Tibial artery (tissue), 4 donors: ENCODE data around the gene PMPCA.

Experiments
- DNase-seq, 2 donors: peaks; one replicate each; pipeline ENCODE4 v3.0.0-alpha.2; 2019
- H3K27ac ChIP-seq, 2 donors: fragments of 200-600 bp; sonication (generic) in 1 of 2; 1 replicate in 1 of 2; 2 replicates in 1 of 2; pipeline ENCODE4 v1.5.1; 2018 to 2019; ENCODE audit warnings: mild to moderate bottlenecking in 1 of 2
- H3K27me3 ChIP-seq, 2 donors: fragments of 200-600 bp; sonication (generic) in 1 of 2; one replicate each; pipeline versions ENCODE4 v1.5.1 to v1.6.0; 2016 to 2019
- H3K36me3 ChIP-seq, 3 donors: fragments of 200-600 bp; sonication (generic) in 2 of 3; one replicate each; pipeline ENCODE4 v1.5.1; 2016 to 2019; ENCODE audit warnings: mild to moderate bottlenecking in 2 of 3
- H3K4me1 ChIP-seq, 4 donors: fragments of 200-600 bp; sonication (generic) in 2 of 4; 1 replicate in 3 of 4; 2 replicates in 1 of 4; pipeline ENCODE4 v1.5.1; 2016 to 2019
- H3K4me3 ChIP-seq, 2 donors: fragments of 200-600 bp; sonication (generic) in 1 of 2; 1 replicate in 1 of 2; 2 replicates in 1 of 2; pipeline ENCODE4 v1.5.1; 2018 to 2019; ENCODE audit warnings: mild to moderate bottlenecking in 2 of 2
- H3K9me3 ChIP-seq, 3 donors: fragments of 200-600 bp; sonication (generic) in 1 of 3; one replicate each; pipeline ENCODE4 v1.5.1; 2016 to 2019
- intact Hi-C: fragments of 100-400 bp; cut with DNase I; formaldehyde crosslinking; loops from one replicate; pipeline ENCODE4 v1.15.0; 2023; ENCODE audit warnings: low total_unique reads
- TF ChIP-seq, protein P1 (sequence below), 2 experiments: fragments of 200-600 bp in 1 of 2; fragments of 450-650 bp in 1 of 2; IDR thresholded peaks; one replicate each; pipeline ENCODE4 v1.5.1; 2017 to 2019; ENCODE audit warnings: antibody characterized with exemption in 2 of 2, mild to moderate bottlenecking in 1 of 2, moderate library complexity in 1 of 2

PMPCA gene, protein sequence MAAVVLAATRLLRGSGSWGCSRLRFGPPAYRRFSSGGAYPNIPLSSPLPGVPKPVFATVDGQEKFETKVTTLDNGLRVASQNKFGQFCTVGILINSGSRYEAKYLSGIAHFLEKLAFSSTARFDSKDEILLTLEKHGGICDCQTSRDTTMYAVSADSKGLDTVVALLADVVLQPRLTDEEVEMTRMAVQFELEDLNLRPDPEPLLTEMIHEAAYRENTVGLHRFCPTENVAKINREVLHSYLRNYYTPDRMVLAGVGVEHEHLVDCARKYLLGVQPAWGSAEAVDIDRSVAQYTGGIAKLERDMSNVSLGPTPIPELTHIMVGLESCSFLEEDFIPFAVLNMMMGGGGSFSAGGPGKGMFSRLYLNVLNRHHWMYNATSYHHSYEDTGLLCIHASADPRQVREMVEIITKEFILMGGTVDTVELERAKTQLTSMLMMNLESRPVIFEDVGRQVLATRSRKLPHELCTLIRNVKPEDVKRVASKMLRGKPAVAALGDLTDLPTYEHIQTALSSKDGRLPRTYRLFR

DNA sequence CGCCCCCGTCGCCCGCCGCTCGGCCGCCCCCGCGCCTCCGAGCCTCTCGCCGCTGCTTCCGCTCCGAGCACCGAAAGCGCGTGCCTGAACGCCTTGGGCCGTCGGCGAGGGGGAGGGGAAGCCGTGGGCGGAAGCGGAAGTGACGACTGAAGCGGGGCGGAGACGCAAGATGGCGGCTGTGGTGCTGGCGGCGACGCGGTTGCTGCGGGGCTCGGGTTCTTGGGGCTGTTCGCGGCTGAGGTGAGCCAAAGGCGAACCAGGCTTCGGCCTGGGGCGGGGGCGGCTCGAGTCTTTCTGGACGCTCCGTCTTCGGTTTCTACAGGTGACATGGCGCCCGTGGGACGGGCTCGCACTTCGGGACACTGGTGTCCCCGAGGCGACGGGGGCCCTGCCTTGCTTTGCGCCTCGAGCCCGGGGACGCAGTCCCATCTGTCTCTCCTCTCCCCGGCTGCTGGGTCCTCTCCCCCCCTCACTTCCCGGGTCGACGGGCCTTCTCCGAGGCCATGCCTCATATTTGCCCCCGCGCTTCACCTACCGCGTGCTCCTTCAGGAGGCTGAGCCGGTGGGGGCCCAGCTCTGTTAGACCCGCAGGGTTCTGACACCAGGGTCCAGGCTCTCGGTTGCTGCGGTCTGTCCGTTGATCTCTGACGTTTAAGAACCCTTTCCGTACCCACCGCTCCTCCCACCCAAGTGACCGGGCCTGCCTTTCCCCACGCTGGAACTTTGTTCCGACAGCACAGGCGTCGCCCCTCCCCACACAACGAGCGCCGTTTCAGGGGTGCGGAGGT lies at the start of gene PMPCA, which contains the start of gene ENTR1:
Gene PMPCA (plus strand): TSS at position 159 of the 788 bp plus-strand sequence. CDS start 11 bp downstream, at position 170.
Gene ENTR1 (minus strand): TSS at position 115 of the 788 bp plus-strand sequence. CDS start 217 bp downstream, outside the sequence.
- peak within 1 kb of the TSS; percentile 69 to 84 for H3K4me3 ChIP-seq
- H3K9me3 ChIP-seq: no peaks in the 10 kb centered on the region
- TF ChIP-seq, protein P1, sequence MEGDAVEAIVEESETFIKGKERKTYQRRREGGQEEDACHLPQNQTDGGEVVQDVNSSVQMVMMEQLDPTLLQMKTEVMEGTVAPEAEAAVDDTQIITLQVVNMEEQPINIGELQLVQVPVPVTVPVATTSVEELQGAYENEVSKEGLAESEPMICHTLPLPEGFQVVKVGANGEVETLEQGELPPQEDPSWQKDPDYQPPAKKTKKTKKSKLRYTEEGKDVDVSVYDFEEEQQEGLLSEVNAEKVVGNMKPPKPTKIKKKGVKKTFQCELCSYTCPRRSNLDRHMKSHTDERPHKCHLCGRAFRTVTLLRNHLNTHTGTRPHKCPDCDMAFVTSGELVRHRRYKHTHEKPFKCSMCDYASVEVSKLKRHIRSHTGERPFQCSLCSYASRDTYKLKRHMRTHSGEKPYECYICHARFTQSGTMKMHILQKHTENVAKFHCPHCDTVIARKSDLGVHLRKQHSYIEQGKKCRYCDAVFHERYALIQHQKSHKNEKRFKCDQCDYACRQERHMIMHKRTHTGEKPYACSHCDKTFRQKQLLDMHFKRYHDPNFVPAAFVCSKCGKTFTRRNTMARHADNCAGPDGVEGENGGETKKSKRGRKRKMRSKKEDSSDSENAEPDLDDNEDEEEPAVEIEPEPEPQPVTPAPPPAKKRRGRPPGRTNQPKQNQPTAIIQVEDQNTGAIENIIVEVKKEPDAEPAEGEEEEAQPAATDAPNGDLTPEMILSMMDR (IDR thresholded peaks at IDR 0.05): no peak
- H3K27me3 ChIP-seq: no peaks in the 10 kb centered on the region
- peaks cover 31 to 55% (median 48%) of the 10 kb centered on the region in 3 donors for H3K36me3 ChIP-seq
- intact Hi-C loops: no loop called here
- peak within 1 kb of the TSS; percentile 79 to 87 for H3K27ac ChIP-seq
- peaks cover 0 to 29% (median 24%) of the 10 kb centered on the region in 4 donors for H3K4me1 ChIP-seq
- peak; percentile 90 to 94 for DNase-seq

DNA sequence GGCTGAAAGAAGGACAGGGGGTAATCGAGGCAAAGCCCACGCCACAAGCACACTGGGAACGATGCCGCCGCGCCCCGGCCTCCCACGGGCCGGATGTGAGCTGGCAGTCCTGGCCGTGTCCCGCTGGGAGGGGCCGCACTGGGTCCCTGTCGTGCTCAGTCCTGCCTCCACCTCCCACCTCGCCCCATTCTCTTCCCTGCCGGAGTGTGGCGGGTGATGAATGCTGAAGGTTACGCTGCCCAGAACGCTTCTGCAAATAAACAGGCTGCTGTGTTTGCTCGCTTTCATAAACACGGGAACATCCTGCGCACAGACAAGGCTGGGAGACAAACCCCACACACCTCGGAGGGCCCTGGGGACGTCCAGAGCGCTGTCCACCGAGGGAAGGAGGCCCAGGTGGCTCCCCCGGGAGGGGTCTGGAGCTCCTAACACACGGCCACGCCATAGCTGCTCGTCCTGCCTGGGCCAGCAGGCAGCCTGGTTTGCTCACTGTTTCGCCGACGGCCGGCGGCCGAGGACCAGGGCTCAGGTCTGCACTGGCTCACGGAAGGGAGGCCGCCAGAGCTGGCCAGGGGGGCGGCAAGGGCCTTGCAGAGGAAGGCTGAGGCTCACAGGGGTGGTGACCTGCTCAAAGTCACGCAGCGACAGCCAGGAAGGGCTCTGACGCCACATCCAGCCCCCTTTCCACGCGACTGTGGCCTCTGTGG lies 49.3 kb upstream of the PMPCA start:
- Histone ChIP-seq H3K4me3 (no peak overlapping the region), H3K27me3 (peaks cover 0 to 5% of the 10 kb centered on the region in 2 donors), H3K4me1 (peaks cover 0 to 35% (median 16%) of the 10 kb centered on the region in 4 donors), H3K9me3 (no peaks in the 10 kb centered on the region), H3K27ac (no peak overlapping the region), H3K36me3 (peaks cover 0 to 51% (median 9%) of the 10 kb centered on the region in 3 donors)
- intact Hi-C loops: no loop called here
- TF ChIP-seq, protein P1 (IDR thresholded peaks at IDR 0.05): no peak
- DNase-seq: no peak

DNA sequence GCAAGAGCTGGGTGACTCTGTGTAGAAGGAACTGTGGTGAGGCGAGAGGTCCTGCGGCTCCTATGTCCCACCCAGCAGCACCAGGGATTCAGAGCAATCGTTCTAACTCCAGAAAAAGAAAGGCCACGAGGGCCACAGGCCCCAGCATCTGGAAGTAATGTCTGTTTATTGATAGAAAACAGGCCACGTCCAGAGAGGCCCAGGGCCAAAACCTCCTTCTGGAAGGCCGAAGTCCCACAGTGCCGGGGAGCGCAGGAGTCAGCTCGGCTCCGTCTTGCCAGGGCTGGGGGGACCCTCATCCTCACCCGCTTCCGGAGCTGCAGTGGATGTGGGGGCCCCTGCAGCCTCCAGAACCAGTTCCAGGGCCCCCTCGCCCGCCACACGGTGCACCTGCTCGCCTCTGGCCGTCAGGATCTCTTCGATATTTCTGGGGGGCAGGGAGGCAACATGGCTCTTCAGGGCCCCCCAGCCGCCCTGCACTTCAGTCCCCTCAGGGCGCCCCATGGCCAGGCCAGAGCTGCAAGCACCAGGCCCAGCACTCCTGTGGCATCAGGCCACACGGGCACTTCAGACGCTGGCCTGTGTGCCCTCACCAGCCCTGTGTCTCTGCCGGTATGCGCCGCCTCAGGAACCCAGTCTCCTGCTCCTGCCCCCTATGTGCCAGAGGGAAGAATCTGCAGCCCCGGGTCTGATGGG lies 48.6 kb upstream of the PMPCA start:
- TF ChIP-seq, protein P1 (IDR thresholded peaks at IDR 0.05): no peak
- no peak for DNase-seq
- intact Hi-C loops: no loop called here
- Histone ChIP-seq H3K9me3 (no peaks in the 10 kb centered on the region), H3K27ac (peak overlapping the region in 1 of 2 donors; percentile 91), H3K4me1 (peaks cover 0 to 35% (median 16%) of the 10 kb centered on the region in 4 donors), H3K4me3 (no peak overlapping the region), H3K36me3 (peaks cover 0 to 44% (median 2%) of the 10 kb centered on the region in 3 donors), H3K27me3 (peaks cover 0 to 5% of the 10 kb centered on the region in 2 donors)

DNA sequence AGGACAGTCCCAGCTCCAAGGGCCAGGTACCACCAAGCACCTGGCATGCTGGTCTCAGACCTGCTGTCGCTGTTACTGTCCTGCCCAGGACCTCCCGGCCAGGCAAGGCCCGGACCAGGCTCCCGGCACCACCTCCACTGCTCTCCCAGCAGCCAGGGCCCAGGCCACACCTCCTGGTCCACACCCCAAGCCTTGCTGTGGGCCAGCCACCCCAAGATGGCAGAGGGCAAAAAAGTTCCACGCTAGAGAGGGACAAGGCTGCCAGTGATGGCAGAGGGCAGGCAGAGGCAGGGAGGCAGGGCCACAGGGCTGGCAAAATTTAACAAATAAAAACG lies 48.0 kb upstream of the PMPCA start:
- Histone ChIP-seq H3K9me3 (no peaks in the 10 kb centered on the region), H3K36me3 (peaks cover 0 to 39% (median 0%) of the 10 kb centered on the region in 3 donors), H3K27me3 (peaks cover 0 to 9% of the 10 kb centered on the region in 2 donors), H3K4me1 (peaks cover 0 to 35% (median 16%) of the 10 kb centered on the region in 4 donors), H3K4me3 (no peak overlapping the region), H3K27ac (peak overlapping the region; percentile 90 to 91)
- TF ChIP-seq, protein P1 (IDR thresholded peaks at IDR 0.05): no peak
- no peak for DNase-seq
- intact Hi-C loops: no loop called here
